BJ (cell line): ENCODE measurements around the gene RIMBP2. TPM values are rescaled to one million over a fixed set of nuclear protein-coding genes. Genes with fewer than 3 reads are reported as not detected.

Experiments used
- CTCF ChIA-PET: fragments of 350-600 bp; formaldehyde crosslinking; extraction: SDS; loops from one replicate; lab custom pipeline; 2021; ENCODE audit warnings: antibody characterized with exemption, inconsistent platforms; lab: Yijun Ruan, JAX
- POLR2A ChIA-PET: fragments of 300-600 bp; sonication (Branson Sonifier 250); formaldehyde crosslinking; extraction: SDS; loops from one replicate; lab custom pipeline; 2021; ENCODE audit warnings: antibody characterized with exemption; lab: Charles Lee
- DNase-seq: peaks from one replicate; pipeline ENCODE4 v3.0.0-alpha.2; 2011; ENCODE audit warnings: low read depth
- H3K27me3 ChIP-seq: 2 replicates; pipeline ENCODE4 v1.6.0; 2011; ENCODE audit warnings: low read length; ENCODE audit not compliant: control insufficient read depth, insufficient read depth
- H3K36me3 ChIP-seq: 2 replicates; pipeline ENCODE4 v1.5.1; 2011; ENCODE audit warnings: low read length; ENCODE audit not compliant: control insufficient read depth, insufficient read depth
- H3K4me3 ChIP-seq: 2 replicates; pipeline ENCODE4 v1.5.1; 2011; ENCODE audit warnings: low read depth, mild to moderate bottlenecking, control low read depth, low read length
- polyA plus RNA-seq: library from polyadenylated mRNA; depleted of rRNA; stranded (reverse); fragments of >200 nt; gene quantifications from 2 replicates; pipeline ENCODE4 v1.2.3, GENCODE V29; 2011
- TF ChIP-seq, protein P1 (sequence below): IDR thresholded peaks from 2 replicates; pipeline ENCODE4 v1.5.1; 2011; ENCODE audit warnings: low read depth, mild to moderate bottlenecking, control low read depth, inconsistent platforms, low read length, moderate library complexity; ENCODE audit not compliant: insufficient read depth

RIMBP2 gene
- polyA plus RNA-seq, 1 experiment, result 0.05 TPM

DNA sequence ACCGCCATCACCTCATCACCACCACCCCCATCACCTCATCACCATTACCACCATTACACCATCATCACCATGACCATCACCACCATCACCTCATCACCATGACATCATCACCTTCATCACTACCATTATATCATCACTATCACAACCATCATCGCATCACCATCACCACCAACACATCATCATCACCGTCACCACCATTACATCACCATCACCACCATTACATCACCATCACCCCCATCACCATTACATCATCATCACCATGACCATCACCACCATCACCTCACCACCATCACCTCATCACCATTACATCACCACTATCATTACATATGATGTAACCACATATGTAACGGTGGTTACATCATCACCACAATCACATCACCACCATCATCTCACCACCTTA, 132.3 kb downstream of the RIMBP2 start:
- no peak overlapping the region for H3K4me3 ChIP-seq
- no peaks in the 10 kb centered on the region for H3K27me3 ChIP-seq
- no peak for DNase-seq
- no peaks in the 10 kb centered on the region for H3K36me3 ChIP-seq
- ChIA-PET POLR2A (no interaction called here), CTCF (no interaction called here)
- TF ChIP-seq, protein P1, sequence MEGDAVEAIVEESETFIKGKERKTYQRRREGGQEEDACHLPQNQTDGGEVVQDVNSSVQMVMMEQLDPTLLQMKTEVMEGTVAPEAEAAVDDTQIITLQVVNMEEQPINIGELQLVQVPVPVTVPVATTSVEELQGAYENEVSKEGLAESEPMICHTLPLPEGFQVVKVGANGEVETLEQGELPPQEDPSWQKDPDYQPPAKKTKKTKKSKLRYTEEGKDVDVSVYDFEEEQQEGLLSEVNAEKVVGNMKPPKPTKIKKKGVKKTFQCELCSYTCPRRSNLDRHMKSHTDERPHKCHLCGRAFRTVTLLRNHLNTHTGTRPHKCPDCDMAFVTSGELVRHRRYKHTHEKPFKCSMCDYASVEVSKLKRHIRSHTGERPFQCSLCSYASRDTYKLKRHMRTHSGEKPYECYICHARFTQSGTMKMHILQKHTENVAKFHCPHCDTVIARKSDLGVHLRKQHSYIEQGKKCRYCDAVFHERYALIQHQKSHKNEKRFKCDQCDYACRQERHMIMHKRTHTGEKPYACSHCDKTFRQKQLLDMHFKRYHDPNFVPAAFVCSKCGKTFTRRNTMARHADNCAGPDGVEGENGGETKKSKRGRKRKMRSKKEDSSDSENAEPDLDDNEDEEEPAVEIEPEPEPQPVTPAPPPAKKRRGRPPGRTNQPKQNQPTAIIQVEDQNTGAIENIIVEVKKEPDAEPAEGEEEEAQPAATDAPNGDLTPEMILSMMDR, result no peak

DNA sequence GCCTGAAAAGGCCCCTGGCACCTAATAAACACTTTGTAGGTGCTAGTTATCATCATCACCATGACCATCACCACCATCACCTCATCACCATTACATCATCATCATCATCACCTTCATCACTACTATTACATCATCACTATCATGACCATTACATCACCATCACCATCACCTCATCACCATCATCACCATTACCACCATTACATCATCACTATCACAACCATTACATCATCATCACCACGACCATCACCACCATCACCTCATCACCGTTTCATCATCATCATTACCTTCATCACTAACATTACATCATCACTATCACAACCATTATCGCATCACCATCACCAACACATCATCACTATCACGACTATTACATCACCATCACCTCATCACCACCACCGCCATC, 132.8 kb downstream of the RIMBP2 start:
- POLR2A ChIA-PET, result no interaction called here
- Histone ChIP-seq H3K27me3 (no peaks in the 10 kb centered on the region), H3K36me3 (no peaks in the 10 kb centered on the region), H3K4me3 (no peak overlapping the region)
- TF ChIP-seq, protein P1, result no peak
- CTCF ChIA-PET, result no interaction called here
- DNase-seq, result no peak

DNA sequence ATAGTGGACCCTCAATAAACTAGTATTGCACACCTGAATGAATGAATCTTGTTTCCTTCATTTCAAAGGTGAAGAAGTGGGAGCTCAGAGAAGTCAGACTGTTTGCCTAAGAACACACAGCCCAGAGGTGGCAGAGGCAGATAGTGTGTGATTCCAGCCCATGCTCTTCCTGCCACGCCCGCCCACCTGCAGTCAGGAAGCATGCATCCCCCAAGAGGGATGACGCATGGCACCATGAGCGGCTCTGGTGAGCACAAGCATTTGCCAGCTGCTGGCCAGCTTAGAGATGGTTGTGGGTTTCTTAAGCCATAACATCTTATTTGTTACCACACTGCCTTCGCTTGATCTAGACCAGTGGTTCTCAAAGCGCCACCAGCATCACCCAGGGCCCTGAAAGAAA, 133.8 kb downstream of the RIMBP2 start:
- CTCF ChIA-PET, result no interaction called here
- no peak for DNase-seq
- POLR2A ChIA-PET, result no interaction called here
- Histone ChIP-seq H3K36me3 (no peaks in the 10 kb centered on the region), H3K4me3 (no peak overlapping the region), H3K27me3 (no peaks in the 10 kb centered on the region)
- TF ChIP-seq, protein P1, result no peak

DNA sequence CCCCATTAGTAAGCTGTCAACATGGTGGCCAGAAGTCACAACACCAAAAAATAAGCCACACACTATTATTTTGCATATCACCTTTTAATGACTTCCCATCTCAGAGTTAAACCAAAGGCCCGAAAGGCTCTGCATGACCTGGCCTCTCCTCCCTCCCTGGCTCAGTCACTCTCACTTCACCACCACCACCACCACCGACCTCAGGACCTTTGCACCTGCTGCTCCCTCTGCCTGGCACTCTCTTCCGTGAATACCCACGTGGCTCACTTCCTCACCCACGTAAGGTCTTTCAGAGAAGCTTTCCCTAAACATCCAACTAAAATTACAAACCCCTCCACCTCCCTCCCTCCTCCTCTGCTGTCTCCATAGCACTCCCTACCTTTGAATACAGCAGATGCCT, 134.3 kb downstream of the RIMBP2 start:
- ChIA-PET POLR2A (no interaction called here), CTCF (no interaction called here)
- no peak for DNase-seq
- TF ChIP-seq, protein P1, result no peak
- H3K27me3 ChIP-seq, result no peaks in the 10 kb centered on the region
- no peaks in the 10 kb centered on the region for H3K36me3 ChIP-seq
- H3K4me3 ChIP-seq, result no peak overlapping the region

DNA sequence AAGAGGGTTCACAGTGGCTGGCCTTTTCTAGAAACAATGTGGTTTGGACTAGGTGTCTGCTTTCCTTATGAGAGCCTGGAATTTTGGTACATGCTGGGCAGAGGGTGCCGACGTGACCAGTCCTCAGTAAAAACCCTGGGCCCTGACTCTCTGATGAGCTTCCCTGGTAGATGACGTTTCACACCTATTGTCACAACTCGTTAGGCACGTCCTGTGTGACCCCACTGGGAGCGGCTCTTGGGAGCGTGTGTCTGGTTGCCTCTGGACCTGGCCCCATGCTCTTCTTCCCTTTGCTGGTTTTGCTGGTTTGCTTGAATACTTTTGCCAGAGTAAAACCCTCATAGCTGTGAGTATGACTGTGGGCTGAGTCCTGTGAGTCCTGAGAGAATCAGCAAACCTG, 136.9 kb downstream of the RIMBP2 start:
- no peak overlapping the region for H3K4me3 ChIP-seq
- ChIA-PET POLR2A (no interaction called here), CTCF (no interaction called here)

More for the DNA sequence above, 136.9 kb downstream of the RIMBP2 start:
- TF ChIP-seq, protein P1, result no peak
- H3K27me3 ChIP-seq, result no peaks in the 10 kb centered on the region
- H3K36me3 ChIP-seq, result no peaks in the 10 kb centered on the region
- no peak for DNase-seq
